NCI-H345 treated with DMSO at 0.1 percent for 48 hours (cell line): ENCODE data around the gene UPP1.
"Not testable (repeated sequence)": the region's sequence is repeated elsewhere in the genome, so short reads cannot be mapped to it uniquely, and the experiment has no call there.

ENCODE experiments used
- DNase-seq: peaks from one replicate; lab custom pipeline; 2025; ENCODE audit not compliant: unreplicated experiment; lab: John Stamatoyannopoulos, UW

UPP1 gene

GRCh38 chr7:48110868-48111267, 21.8 kb downstream of the UPP1 start:
- no peak for DNase-seq

- DNase-seq: no peak
Measured at GRCh38 chr7:48111596-48111995, 22.5 kb downstream of the UPP1 start.

- no peak for DNase-seq
Measured at GRCh38 chr7:48112401-48113165, 23.5 kb downstream of the UPP1 start.

GRCh38 chr7:48113275-48113674, 24.2 kb downstream of the UPP1 start:
- DNase-seq: no peak

GRCh38 chr7:48114115-48114514, 25.1 kb downstream of the UPP1 start:
- DNase-seq: no peak

GRCh38 chr7:48114589-48114988, 25.5 kb downstream of the UPP1 start:
- DNase-seq: no peak

GRCh38 chr7:48116043-48116442, 27.0 kb downstream of the UPP1 start:
- DNase-seq: no peak

- no peak for DNase-seq
Measured at GRCh38 chr7:48118041-48118440, 29.0 kb downstream of the UPP1 start.

GRCh38 chr7:48120536-48120935, 31.5 kb downstream of the UPP1 start:
- not testable (repeated sequence) for DNase-seq

GRCh38 chr7:48126037-48126436, 37.0 kb downstream of the UPP1 start:
- DNase-seq: no peak

- no peak for DNase-seq
Measured at GRCh38 chr7:48130658-48131108, 41.6 kb downstream of the UPP1 start.

GRCh38 chr7:48132792-48133191, 43.7 kb downstream of the UPP1 start:
- no peak for DNase-seq

GRCh38 chr7:48139459-48139858, 50.4 kb downstream of the UPP1 start:
- DNase-seq: no peak

GRCh38 chr7:48140001-48140681, 51.1 kb downstream of the UPP1 start:
- no peak for DNase-seq

GRCh38 chr7:48141521-48141920, 52.5 kb downstream of the UPP1 start:
- DNase-seq: no peak

GRCh38 chr7:48144291-48144768, 55.3 kb downstream of the UPP1 start:
- no peak for DNase-seq

- no peak for DNase-seq
Measured at GRCh38 chr7:48147078-48147591, 58.1 kb downstream of the UPP1 start.

- DNase-seq: not testable (repeated sequence)
Measured at GRCh38 chr7:48147690-48148089, 58.6 kb downstream of the UPP1 start.

GRCh38 chr7:48148311-48148710, 59.2 kb downstream of the UPP1 start:
- no peak for DNase-seq

GRCh38 chr7:48149058-48149457, 60.0 kb downstream of the UPP1 start:
- DNase-seq: no peak

- DNase-seq: no peak
Measured at GRCh38 chr7:48150086-48150485, 61.0 kb downstream of the UPP1 start.

- DNase-seq: no peak
Measured at GRCh38 chr7:48154792-48155413, 65.8 kb downstream of the UPP1 start.
